OCI-LY1 (cell line): ENCODE data around the gene DBX1.

ENCODE experiments used
- H2AFZ ChIP-seq: fragments of 200-600 bp; sonication (generic), shearing (Covaris generic); 2 replicates; pipeline ENCODE4 v1.6.0; 2014; ENCODE audit warnings: antibody characterized with exemption, mild to moderate bottlenecking, low read length
- H3F3A ChIP-seq: fragments of 200-600 bp; sonication (generic), shearing (Covaris generic); 2 replicates; pipeline ENCODE4 v1.6.0; 2014; ENCODE audit warnings: mild to moderate bottlenecking, antibody characterized with exemption, low read length, moderate library complexity; ENCODE audit not compliant: insufficient read depth
- H3K27ac ChIP-seq: fragments of 200-600 bp; sonication (generic); 2 replicates; pipeline ENCODE4 v1.5.1; 2014; ENCODE audit warnings: low read length, mixed run types, mild to moderate bottlenecking, low read depth; ENCODE audit not compliant: poor library complexity, severe bottlenecking
- H3K27me3 ChIP-seq: fragments of 200-600 bp; sonication (generic); 2 replicates; pipeline ENCODE4 v1.6.0; 2014; ENCODE audit warnings: antibody characterized with exemption, mild to moderate bottlenecking, low read length, moderate library complexity; ENCODE audit not compliant: insufficient read depth
- H3K36me3 ChIP-seq: fragments of 200-600 bp; sonication (generic); 2 replicates; pipeline ENCODE4 v1.6.1; 2014; ENCODE audit warnings: mild to moderate bottlenecking, antibody characterized with exemption, low read length, moderate library complexity, mixed read lengths; ENCODE audit not compliant: insufficient read depth
- H3K4me1 ChIP-seq: fragments of 200-600 bp; sonication (generic); 2 replicates; pipeline ENCODE4 v1.5.1; 2014; ENCODE audit warnings: mild to moderate bottlenecking, low read length, moderate library complexity; ENCODE audit not compliant: insufficient read depth, severe bottlenecking
- H3K4me2 ChIP-seq: fragments of 200-600 bp; sonication (generic), shearing (Covaris generic); 2 replicates; pipeline ENCODE4 v1.6.1; 2014; ENCODE audit warnings: low read length
- H3K4me3 ChIP-seq: fragments of 200-600 bp; sonication (generic); 2 replicates; pipeline ENCODE4 v1.5.1; 2014; ENCODE audit warnings: low read length, low read depth, mild to moderate bottlenecking, mixed read lengths; ENCODE audit not compliant: poor library complexity, severe bottlenecking
- H3K79me2 ChIP-seq: fragments of 200-600 bp; shearing (Covaris generic); 2 replicates; pipeline ENCODE4 v1.6.1; 2016; ENCODE audit warnings: mixed run types, low read length, mixed read lengths; ENCODE audit not compliant: insufficient read depth
- H3K9ac ChIP-seq: fragments of 200-600 bp; sonication (generic), shearing (Covaris generic); 2 replicates; pipeline ENCODE4 v1.6.1; 2014; ENCODE audit warnings: mild to moderate bottlenecking, low read length, mixed read lengths
- H3K9me2 ChIP-seq: fragments of 200-600 bp; sonication (generic), shearing (Covaris generic); 2 replicates; pipeline ENCODE4 v1.6.1; 2014; ENCODE audit warnings: low read depth, mild to moderate bottlenecking, low read length, mixed read lengths
- H3K9me3 ChIP-seq: fragments of 200-600 bp; shearing (Covaris generic); 2 replicates; pipeline ENCODE4 v1.6.1; 2014; ENCODE audit warnings: low read length, mixed read lengths
- H4K20me1 ChIP-seq: fragments of 200-600 bp; sonication (generic), shearing (Covaris generic); 2 replicates; pipeline ENCODE4 v1.6.0; 2016; ENCODE audit warnings: mild to moderate bottlenecking, low read length; ENCODE audit not compliant: insufficient read depth
- CTCF ChIP-seq: fragments of 200-600 bp; sonication (generic), shearing (Covaris generic); IDR thresholded peaks from 2 replicates; pipeline ENCODE4 v1.5.1; 2017; ENCODE audit warnings: mild to moderate bottlenecking, antibody characterized with exemption, low read length, moderate library complexity, mixed read lengths
- EZH2 ChIP-seq: fragments of 200-600 bp; sonication (generic), shearing (Covaris generic); IDR thresholded peaks from 2 replicates; pipeline ENCODE4 v1.8.0; 2017; ENCODE audit warnings: borderline replicate concordance, mixed run types, mild to moderate bottlenecking, antibody characterized with exemption, low read length, moderate library complexity, mixed read lengths

Gene DBX1

GRCh38 chr11:20163783-20164481 lies 3.7 kb upstream of the DBX1 start:
- H3K4me3 ChIP-seq, result no peak overlapping the region
- H3K4me1 ChIP-seq, result no peaks in the 10 kb centered on the region
- no peaks in the 10 kb centered on the region for H3F3A ChIP-seq
- H4K20me1 ChIP-seq, result no peaks in the 10 kb centered on the region
- H3K9me2 ChIP-seq, result no peaks in the 10 kb centered on the region
- TF ChIP-seq EZH2, result no peak
- TF ChIP-seq CTCF, result no peak
- H2AFZ ChIP-seq, result no peak overlapping the region
- peaks cover 3% of the 10 kb centered on the region; the same call in 1 of the 2 replicates for H3K27me3 ChIP-seq
- H3K79me2 ChIP-seq, result no peaks in the 10 kb centered on the region
- no peak overlapping the region for H3K9ac ChIP-seq
- H3K36me3 ChIP-seq, result no peaks in the 10 kb centered on the region
- H3K27ac ChIP-seq, result no peak overlapping the region
- H3K4me2 ChIP-seq, result no peak overlapping the region
- no peaks in the 10 kb centered on the region for H3K9me3 ChIP-seq

GRCh38 chr11:20162824-20163782 lies 2.8 kb upstream of the DBX1 start:
- no peaks in the 10 kb centered on the region for H4K20me1 ChIP-seq

More at GRCh38 chr11:20162824-20163782, 2.8 kb upstream of the DBX1 start:
- Histone ChIP-seq H3K36me3 (no peaks in the 10 kb centered on the region), H3K9me2 (no peaks in the 10 kb centered on the region), H2AFZ (no peak overlapping the region), H3K4me2 (no peak overlapping the region), H3K4me3 (no peak overlapping the region), H3K4me1 (no peaks in the 10 kb centered on the region), H3K79me2 (no peaks in the 10 kb centered on the region), H3K9ac (no peak overlapping the region), H3F3A (no peaks in the 10 kb centered on the region), H3K27ac (no peak overlapping the region), H3K27me3 (peaks cover 3% of the 10 kb centered on the region; the same call in 1 of the 2 replicates), H3K9me3 (no peaks in the 10 kb centered on the region)
- TF ChIP-seq EZH2 (no peak), CTCF (no peak)
